Measurements from ENCODE around the gene ADAM15.

ADAM15 gene

GRCh38 chr1:155103325-155103724 is 52.2 kb downstream of the ADAM15 start:
- H3K4me3 ChIP-seq (ENCODE audit: low read depth, low read length): no peak overlapping the region
- TF ChIP-seq CTCF (IDR thresholded peaks at IDR 0.05; ENCODE audit: borderline replicate concordance, insufficient read depth, low read depth, low read length): no peak

- no peak for TF ChIP-seq CTCF (IDR thresholded peaks at IDR 0.05; ENCODE audit: borderline replicate concordance, insufficient read depth, low read depth, low read length)
These were observed 53.8 kb downstream of the ADAM15 start for GRCh38 chr1:155104605-155105534.

GRCh38 chr1:155105604-155106011 is 54.5 kb downstream of the ADAM15 start:
- TF ChIP-seq CTCF (IDR thresholded peaks at IDR 0.05; ENCODE audit: borderline replicate concordance, insufficient read depth, low read depth, low read length): no peak
- H3K4me3 ChIP-seq (ENCODE audit: low read depth, low read length): no peak overlapping the region

More at GRCh38 chr1:155104605-155105534, 53.8 kb downstream of the ADAM15 start:
- no peak overlapping the region for H3K4me3 ChIP-seq (ENCODE audit: low read depth, low read length)

GRCh38 chr1:155106862-155107261 is 55.7 kb downstream of the ADAM15 start:
- no peak overlapping the region for H3K4me3 ChIP-seq (ENCODE audit: low read depth, low read length)
- no peak for TF ChIP-seq CTCF (IDR thresholded peaks at IDR 0.05; ENCODE audit: borderline replicate concordance, insufficient read depth, low read depth, low read length)

- no peak overlapping the region for H3K4me3 ChIP-seq (ENCODE audit: low read depth, low read length)
- no peak for TF ChIP-seq CTCF (IDR thresholded peaks at IDR 0.05; ENCODE audit: borderline replicate concordance, insufficient read depth, low read depth, low read length)
These were observed 56.5 kb downstream of the ADAM15 start for GRCh38 chr1:155107309-155108264.

- H3K4me3 ChIP-seq (ENCODE audit: low read depth, low read length): no peak overlapping the region
- no peak for TF ChIP-seq CTCF (IDR thresholded peaks at IDR 0.05; ENCODE audit: borderline replicate concordance, insufficient read depth, low read depth, low read length)
These were observed 57.2 kb downstream of the ADAM15 start for GRCh38 chr1:155108296-155108695.
